Embryonic facial prominence (tissue), 1 donor: ENCODE data around the gene GEMIN4.
"Not testable (repeated sequence)": the region's sequence is repeated elsewhere in the genome, so short reads cannot be mapped to it uniquely, and the experiment has no call there.

Experiments
- DNase-seq: peaks from one replicate; pipeline ENCODE4 v3.0.0-alpha.2; 2016; ENCODE audit errors: extremely low spot score

GEMIN4 gene

DNA sequence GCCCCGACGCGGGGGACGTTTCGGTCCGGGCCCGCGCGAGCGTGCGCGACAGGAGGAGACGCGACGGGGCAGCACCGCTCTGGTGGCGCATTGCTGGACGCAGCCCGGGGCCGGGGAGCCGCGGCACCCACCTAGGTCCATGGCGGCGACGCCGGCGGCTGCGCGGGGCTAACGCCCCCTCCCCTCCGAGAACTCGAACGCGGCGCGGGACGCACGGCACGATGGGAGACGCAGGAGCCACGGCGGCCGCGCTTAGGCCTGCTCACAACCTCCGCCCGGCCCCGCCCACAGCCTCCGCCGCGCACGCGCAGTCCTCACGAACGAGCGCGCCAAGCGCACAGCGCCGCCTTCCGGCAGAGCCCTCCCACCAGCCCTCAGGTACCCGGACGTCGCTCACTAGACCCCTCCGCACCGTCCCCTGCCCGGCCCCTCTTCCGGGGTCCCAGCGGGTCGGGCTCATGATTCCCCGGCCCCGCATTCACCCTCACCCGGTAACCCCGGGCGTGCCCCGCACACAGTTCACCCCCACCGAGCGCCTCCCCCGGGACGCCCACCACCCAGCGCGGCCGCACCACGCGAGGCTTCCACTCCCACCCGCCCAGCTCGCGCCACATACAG, at the start of gene GEMIN4:
GEMIN4 (minus strand) TSS at position 263 of the 618 bp plus-strand sequence; CDS start at position 141, 122 bp downstream.
- DNase-seq: peak; percentile 82

GRCh38 chr17:801660-802059, 49.6 kb upstream of the GEMIN4 start:
- no peak for DNase-seq

DNA sequence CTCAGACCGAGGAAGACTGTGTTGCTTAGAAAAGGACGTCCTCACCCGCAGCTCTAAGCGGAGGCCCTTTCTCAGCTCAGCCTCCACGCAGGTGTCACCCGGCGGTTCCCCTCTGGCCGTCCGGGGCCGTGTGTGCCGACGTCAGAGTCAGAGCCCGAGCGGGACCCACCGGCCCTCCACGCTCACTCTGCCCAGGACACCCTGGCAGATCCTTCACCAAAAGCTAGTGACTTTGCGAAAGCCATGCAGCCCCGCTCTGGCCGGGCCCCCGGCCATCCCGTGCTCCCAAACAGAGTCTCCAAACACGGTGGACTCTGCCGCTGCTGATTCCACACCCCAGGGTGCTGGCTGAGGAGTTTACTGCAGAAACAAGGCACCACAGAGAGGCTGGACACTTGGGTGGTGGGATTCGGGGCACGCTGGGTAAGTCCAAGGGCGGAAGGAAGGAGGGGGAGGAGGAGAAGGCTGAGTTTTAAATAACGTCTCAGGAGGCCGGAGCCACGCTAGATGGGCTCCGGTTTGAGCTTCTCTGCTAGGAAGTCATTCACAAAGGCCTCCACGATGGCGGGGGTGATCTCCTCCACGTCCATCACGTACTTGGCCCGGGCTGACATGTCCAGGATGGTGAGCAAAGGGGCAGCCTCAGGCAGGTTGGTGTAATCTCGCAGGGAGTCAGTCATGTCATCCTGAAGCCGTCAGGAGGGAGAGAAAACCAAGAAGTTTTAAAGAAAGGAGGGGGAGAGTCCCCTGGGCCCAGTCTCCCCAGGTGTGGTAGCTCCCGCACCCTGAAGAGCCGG, 48.6 kb upstream of the GEMIN4 start:
- DNase-seq: no peak

DNA sequence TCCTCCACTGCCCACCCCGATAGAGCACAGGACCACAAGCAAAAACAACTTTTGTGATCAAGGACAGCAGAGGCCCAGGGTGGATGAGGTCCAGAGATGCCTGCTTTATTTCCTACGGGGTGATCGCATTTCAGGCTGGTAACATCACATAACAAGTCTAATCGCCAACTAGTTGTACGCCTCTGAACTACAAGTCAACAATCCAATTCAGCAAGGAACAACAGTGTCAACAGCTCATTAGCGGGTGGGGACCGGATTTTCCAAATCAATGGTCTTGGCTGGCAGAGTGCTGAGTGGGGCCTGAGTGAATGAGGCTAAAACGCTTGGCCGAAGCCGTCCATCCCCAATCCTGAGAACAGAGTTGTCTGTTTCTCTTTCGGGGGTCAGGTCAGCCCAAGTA, 47.2 kb upstream of the GEMIN4 start:
- DNase-seq: no peak

- DNase-seq: no peak
Observed at GRCh38 chr17:798246-798645, 46.2 kb upstream of the GEMIN4 start.

GRCh38 chr17:797236-797840, 45.3 kb upstream of the GEMIN4 start:
- no peak for DNase-seq

- no peak for DNase-seq
Observed at GRCh38 chr17:796609-797008, 44.5 kb upstream of the GEMIN4 start.

- DNase-seq: no peak
Observed at GRCh38 chr17:795721-796120, 43.7 kb upstream of the GEMIN4 start.

DNA sequence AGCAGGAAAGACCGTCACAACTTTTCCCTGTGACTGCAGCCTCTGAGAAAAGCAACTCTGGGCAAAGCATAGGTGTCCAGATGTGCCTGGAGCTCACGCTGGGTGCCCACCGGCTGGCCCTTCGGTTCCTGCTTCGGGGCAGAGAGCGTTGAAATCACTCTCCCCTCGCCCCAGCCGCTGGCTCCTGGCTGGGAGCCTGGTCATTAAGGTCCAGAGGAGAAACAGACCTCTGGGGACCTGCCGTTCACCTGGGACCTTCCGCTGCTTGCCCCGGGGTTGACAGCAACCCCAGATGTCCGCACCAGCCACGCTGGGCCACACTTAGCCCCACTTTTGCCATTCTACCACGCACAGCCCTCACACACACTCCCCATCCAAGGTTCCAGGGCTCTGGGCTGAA, 43.2 kb upstream of the GEMIN4 start:
- no peak for DNase-seq

- peak; percentile 67 for DNase-seq
Observed at GRCh38 chr17:794876-795275, 42.8 kb upstream of the GEMIN4 start.

DNA sequence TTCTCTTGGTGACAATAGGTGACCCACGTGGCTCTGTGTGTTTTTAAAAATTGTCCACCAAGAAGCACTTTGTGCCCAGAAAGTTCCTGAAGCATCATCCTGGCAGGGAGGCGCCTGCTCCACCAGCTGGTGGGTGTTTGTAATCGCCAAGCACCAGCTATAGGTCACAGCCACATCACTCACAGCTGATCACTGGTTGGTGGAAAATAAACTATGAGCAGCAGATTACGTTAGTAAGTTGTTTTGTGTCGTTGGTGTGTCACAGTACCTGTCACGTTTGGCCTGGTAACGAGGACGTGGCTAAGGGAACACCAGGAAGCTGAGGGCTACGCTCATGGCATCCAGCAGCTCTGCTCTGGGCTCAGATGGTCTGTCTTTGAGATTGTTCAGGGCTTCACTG, 40.2 kb upstream of the GEMIN4 start:
- no peak for DNase-seq

- no peak for DNase-seq
Observed at GRCh38 chr17:791829-792228, 39.8 kb upstream of the GEMIN4 start.

- DNase-seq: not testable (repeated sequence)
Observed at GRCh38 chr17:790874-791247, 38.8 kb upstream of the GEMIN4 start.

DNA sequence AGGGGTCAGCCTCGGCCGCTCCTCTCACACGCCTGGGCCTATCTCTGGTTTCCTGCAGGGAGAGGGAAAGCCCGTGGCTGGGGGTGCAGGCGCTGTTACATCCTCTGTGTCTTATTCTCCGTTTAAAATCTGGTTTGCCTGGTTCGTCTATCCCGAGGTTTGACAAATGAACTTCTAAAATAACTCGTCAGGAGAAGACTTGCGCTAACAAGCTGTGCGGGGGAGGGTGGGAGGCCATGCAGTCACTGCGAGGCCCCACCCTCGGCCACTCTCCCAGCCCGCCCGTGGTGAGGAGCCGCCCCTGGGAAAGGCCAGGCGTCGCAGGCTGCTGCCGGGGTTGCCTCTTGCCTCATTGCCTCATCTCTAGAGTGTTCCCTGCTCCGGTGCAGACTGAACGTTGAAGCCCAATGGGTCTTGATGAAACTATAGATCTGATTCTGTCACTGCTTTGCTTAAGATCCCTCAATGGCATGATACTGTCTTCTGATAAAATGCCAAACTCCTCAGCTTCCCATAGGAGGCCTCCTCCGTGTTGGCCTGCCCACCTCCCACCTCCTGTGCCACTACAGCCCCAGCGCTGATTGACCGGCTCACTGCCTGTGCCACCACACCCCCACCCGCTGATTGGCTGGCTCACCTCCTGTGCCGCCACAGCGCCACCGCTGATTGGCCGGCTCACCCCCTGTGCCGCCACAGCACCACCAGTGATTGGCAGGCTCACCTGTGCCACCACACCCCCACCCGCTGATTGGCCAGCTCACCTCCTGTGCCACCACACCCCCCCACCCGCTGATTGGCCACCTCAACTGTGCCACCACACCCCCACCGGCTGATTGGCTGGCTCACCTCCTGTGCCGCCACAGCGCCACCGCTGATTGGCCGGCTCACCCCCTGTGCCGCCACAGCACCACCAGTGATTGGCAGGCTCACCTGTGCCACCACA, 38.1 kb upstream of the GEMIN4 start:
- DNase-seq: peak; percentile 20

DNA sequence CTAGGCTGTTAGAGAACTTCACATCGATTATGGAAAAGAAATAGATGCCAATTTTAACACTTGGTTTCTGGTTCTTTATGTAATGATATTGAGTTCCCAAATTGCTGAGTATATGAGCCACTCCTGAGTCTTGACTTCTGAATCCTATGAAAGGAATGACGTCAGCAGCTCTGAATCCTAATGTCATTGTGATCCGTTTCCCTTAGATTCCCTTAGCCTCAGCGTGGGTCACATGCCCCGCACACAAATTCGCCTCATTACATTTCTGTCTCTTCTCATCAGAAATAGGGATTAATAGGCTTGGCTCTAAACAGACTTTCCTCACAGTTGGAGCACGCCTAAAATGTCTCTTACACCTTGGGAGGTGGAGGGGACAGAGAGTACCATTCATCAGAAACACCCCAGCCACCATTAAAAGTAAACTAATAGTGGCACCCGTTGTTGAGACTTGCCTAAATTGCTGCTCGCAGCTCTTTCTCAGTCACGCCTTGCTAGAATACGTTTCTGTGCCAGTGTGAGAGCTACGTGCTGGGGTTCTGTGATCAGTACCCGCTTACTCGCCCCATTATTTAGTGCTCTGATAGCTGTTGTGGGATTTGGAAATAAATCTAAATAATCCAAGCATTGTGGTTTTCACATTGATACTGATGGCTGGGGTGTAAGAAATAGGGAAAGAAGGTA, 37.2 kb upstream of the GEMIN4 start:
- DNase-seq: no peak

- DNase-seq: no peak
Observed at GRCh38 chr17:788551-788950, 36.5 kb upstream of the GEMIN4 start.

GRCh38 chr17:787641-788221, 35.7 kb upstream of the GEMIN4 start:
- DNase-seq: no peak

GRCh38 chr17:785901-786300, 33.8 kb upstream of the GEMIN4 start:
- not testable (repeated sequence) for DNase-seq

DNA sequence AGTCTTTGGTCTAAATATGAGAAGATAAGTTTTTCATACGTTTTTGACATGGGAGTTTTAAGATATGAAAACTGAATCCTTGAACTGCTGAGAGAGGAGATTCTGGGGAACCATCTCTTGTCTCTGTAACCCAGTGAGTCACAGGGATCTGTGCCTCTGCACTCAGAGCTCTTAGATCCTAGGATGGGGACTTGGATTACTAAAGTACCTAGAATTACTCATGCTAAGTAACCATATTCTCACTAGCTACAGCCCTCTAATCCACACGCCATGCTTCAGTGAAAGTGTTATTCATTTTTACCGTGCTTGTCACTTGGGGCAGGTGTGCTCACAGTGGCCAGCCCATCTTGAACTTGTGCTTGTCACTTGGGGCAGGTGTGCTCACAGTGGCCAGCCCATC, 32.1 kb upstream of the GEMIN4 start:
- DNase-seq: no peak

DNA sequence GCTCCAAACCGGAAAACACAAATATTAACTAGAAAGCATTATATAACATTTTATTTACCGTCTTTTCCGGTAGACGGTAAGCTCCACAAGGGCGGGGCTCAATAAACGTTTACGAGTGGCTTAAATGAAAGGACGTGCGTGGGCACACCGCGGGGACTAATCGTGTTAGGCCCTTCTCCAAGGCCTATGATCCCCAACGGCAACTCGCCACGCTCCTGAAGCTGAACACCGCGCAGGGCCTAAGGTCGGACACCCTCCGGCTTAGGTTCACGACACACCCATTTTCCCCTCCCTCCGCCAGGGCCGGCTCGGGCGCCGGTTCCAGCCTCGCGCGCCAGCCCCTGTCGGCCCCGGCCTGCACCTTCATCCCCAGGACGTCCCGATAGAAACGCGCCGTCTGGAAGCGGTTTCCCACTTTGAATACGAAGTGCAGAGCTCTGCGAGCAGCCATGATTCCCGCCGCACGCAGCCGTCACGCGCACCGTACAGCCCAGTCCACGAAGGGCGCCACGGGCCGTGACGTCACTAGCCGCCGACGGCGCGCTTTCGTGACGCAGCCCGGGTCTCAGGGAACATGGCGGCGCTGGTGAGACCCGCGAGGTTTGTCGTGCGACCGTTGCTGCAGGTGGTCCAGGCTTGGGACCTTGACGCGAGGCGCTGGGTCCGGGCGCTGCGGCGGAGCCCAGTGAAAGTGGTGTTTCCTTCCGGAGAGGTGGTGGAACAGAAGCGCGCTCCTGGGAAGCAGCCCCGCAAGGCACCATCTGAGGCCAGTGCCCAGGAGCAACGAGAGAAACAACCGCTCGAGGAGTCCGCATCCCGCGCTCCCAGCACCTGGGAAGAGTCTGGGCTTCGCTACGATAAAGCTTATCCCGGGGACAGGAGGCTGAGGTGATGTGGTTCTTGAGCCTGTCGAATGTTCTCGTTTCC, 30.0 kb upstream of the GEMIN4 start, which contains the start of the genes GLOD4 and MRM3:
GLOD4 (minus strand) TSS at position 476 of the 927 bp plus-strand sequence; CDS start at position 451, 25 bp downstream.
MRM3 (plus strand) TSS at position 549 of the 927 bp plus-strand sequence; CDS start at position 575, 26 bp downstream.
- peak; percentile 66 for DNase-seq
